Kidney (tissue), 14 donors: ENCODE results near the gene MYO9A. TPM values are rescaled to one million over a fixed set of nuclear protein-coding genes. Genes with fewer than 3 reads are reported as not detected.

ENCODE experiments used
- DNase-seq, 5 donors: peaks; one replicate each; pipeline ENCODE4 v3.0.0-alpha.2; 2013 to 2020
- FAIRE-seq: peaks from 2 replicates; lab custom pipeline; 2012; peaks lifted over from hg19 to GRCh38; lab: Jason Lieb, UNC
- H3K27ac ChIP-seq, 2 donors: one replicate each; pipeline ENCODE4 v1.7.0; 2013; ENCODE audit warnings: low read depth in 2 of 2, low read length in 2 of 2, inconsistent platforms in 1 of 2
- H3K27me3 ChIP-seq: one replicate; pipeline ENCODE4 v1.7.1; 2013; ENCODE audit warnings: low read length, inconsistent platforms; ENCODE audit not compliant: control insufficient read depth, insufficient read depth
- H3K36me3 ChIP-seq, 3 donors: one replicate each; pipeline versions ENCODE4 v1.7.0 to v1.7.1; 2013; ENCODE audit warnings: low read length in 3 of 3, control low read depth in 1 of 3, inconsistent platforms in 1 of 3; ENCODE audit not compliant: insufficient read depth in 3 of 3, control insufficient read depth in 2 of 3
- H3K4me1 ChIP-seq, 3 donors: one replicate each; pipeline versions ENCODE4 v1.7.0 to v1.7.1; 2013; ENCODE audit warnings: low read length in 3 of 3, inconsistent platforms in 1 of 3, low read depth in 1 of 3; ENCODE audit not compliant: control insufficient read depth in 2 of 3, insufficient read depth in 2 of 3
- H3K4me3 ChIP-seq, 3 donors: one replicate each; pipeline versions ENCODE4 v1.7.0 to v1.8.1; 2013; ENCODE audit warnings: low read length in 3 of 3, control low read depth in 1 of 3, inconsistent platforms in 1 of 3
- H3K9ac ChIP-seq, 3 donors: one replicate each; pipeline versions ENCODE4 v1.7.0 to v1.7.1; 2013; ENCODE audit warnings: low read length in 3 of 3, control low read depth in 1 of 3, inconsistent platforms in 1 of 3
- H3K9me3 ChIP-seq, 3 donors: one replicate each; pipeline versions ENCODE4 v1.7.0 to v1.7.1; 2013; ENCODE audit warnings: low read length in 3 of 3, control low read depth in 1 of 3, inconsistent platforms in 1 of 3; ENCODE audit not compliant: control insufficient read depth in 2 of 3, insufficient read depth in 1 of 3
- CTCF ChIP-seq: IDR thresholded peaks from 3 replicates; pipeline ENCODE4 v1.5.1; 2012; ENCODE audit warnings: mild to moderate bottlenecking, moderate library complexity, borderline replicate concordance; ENCODE audit not compliant: insufficient read depth; ENCODE audit errors: extremely low read depth
- intact Hi-C: fragments of 100-400 bp; cut with DNase I; formaldehyde crosslinking; loops from one replicate; pipeline ENCODE4 v1.11.1; 2022
- polyA plus RNA-seq: library from polyadenylated mRNA; stranded (reverse); fragments of 350-450 nt; fragmentation: Illumina TruSeq; extraction: RNeasy Lipid Tissue Mini Kit (QIAGEN cat#74804); gene quantifications from one replicate; pipeline ENCODE4 v1.2.3, GENCODE V29; 2014; ENCODE audit warnings: low read depth, low replicate concordance; ENCODE audit not compliant: insufficient read depth
- total RNA-seq: library from RNA; stranded (reverse); fragmentation: NEBNext Ultra II Directional; extraction: Animal tissue kit (Norgen Biotek cat#: 25700); gene quantifications from one replicate; pipeline ENCODE4 v1.2.1, GENCODE V29; 2021
- donor health status: control.
- donor health status: control.
- donor health status: control.
- donor health status: control.
- donor health status: control.
- donor health status: DM: yes; HTN: yes; CAD: no.
- donor health status: Normal renal cell carcinoma (clear cell type).

The MYO9A gene
- total and polyA plus RNA-seq, 2 donors from 2014 or later = 5.5 to 132 TPM

GRCh38 chr15:71784719-71785118 is 333.2 kb downstream of the MYO9A start:
- Histone ChIP-seq H3K27me3 (no peaks in the 10 kb centered on the region), H3K4me3 (no peak overlapping the region), H3K27ac (no peak overlapping the region), H3K36me3 (no peaks in the 10 kb centered on the region), H3K9me3 (no peaks in the 10 kb centered on the region), H3K4me1 (peaks cover 0 to 7% (median 6%) of the 10 kb centered on the region in 3 donors), H3K9ac (no peak overlapping the region)
- no peak for FAIRE-seq
- no peak for DNase-seq
- no peak for TF ChIP-seq CTCF
- intact Hi-C loops = no loop called here

GRCh38 chr15:71782422-71783165 is 335.4 kb downstream of the MYO9A start:
- no peak overlapping the region for H3K4me3 ChIP-seq
- FAIRE-seq (no peak), DNase-seq (no peak)
- no peak for TF ChIP-seq CTCF
- H3K27ac ChIP-seq = no peak overlapping the region
- no peaks in the 10 kb centered on the region for H3K9me3 ChIP-seq
- no peak overlapping the region for H3K9ac ChIP-seq
- H3K36me3 ChIP-seq = no peaks in the 10 kb centered on the region
- intact Hi-C loops = no loop called here
- H3K27me3 ChIP-seq = no peaks in the 10 kb centered on the region
- peaks cover 0 to 7% (median 6%) of the 10 kb centered on the region in 3 donors for H3K4me1 ChIP-seq

- FAIRE-seq (no peak), DNase-seq (no peak)
- intact Hi-C loops = no loop called here
Observed at GRCh38 chr15:71781965-71782265, 336.0 kb downstream of the MYO9A start.

More at GRCh38 chr15:71781965-71782265, 336.0 kb downstream of the MYO9A start:
- H3K36me3 ChIP-seq = no peaks in the 10 kb centered on the region
- H3K9me3 ChIP-seq = no peaks in the 10 kb centered on the region
- H3K4me3 ChIP-seq = no peak overlapping the region
- no peak overlapping the region for H3K9ac ChIP-seq
- H3K27ac ChIP-seq = no peak overlapping the region
- H3K4me1 ChIP-seq = peaks cover 0 to 7% (median 6%) of the 10 kb centered on the region in 3 donors
- no peak for TF ChIP-seq CTCF
- H3K27me3 ChIP-seq = no peaks in the 10 kb centered on the region
